OCI-M2 (cell line): ENCODE measurements around the gene TTLL8.

Source experiments
- DNase-seq: peaks from one replicate; lab custom pipeline; 2025; ENCODE audit not compliant: unreplicated experiment; lab: John Stamatoyannopoulos, UW

The TTLL8 gene

GRCh38 chr22:50008151-50009040 lies 49.7 kb downstream of the TTLL8 start:
- DNase-seq: no peak

- no peak for DNase-seq
Observed at GRCh38 chr22:50007057-50007511, 51.0 kb downstream of the TTLL8 start.

DNA sequence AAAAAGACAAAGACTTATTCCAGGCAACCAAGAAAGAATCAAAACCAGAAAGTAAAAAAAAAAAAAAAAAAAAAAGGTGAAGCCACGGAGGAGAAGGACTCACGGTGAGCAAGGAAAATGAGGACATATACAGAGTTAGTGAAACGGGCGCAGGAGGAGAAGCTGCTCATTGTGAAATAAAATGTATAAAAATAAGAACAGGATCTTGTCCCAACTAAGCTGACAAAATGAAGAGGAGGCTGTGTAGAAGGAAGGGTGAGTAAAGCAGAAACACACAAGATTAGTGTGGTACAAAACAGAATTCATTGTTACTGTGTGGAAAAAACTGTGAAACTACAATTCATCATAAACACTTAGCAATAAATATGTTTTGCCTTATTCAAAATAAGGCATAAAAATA lies 53.2 kb downstream of the TTLL8 start:
- no peak for DNase-seq

GRCh38 chr22:50002791-50003190 lies 55.3 kb downstream of the TTLL8 start:
- DNase-seq: no peak

DNA sequence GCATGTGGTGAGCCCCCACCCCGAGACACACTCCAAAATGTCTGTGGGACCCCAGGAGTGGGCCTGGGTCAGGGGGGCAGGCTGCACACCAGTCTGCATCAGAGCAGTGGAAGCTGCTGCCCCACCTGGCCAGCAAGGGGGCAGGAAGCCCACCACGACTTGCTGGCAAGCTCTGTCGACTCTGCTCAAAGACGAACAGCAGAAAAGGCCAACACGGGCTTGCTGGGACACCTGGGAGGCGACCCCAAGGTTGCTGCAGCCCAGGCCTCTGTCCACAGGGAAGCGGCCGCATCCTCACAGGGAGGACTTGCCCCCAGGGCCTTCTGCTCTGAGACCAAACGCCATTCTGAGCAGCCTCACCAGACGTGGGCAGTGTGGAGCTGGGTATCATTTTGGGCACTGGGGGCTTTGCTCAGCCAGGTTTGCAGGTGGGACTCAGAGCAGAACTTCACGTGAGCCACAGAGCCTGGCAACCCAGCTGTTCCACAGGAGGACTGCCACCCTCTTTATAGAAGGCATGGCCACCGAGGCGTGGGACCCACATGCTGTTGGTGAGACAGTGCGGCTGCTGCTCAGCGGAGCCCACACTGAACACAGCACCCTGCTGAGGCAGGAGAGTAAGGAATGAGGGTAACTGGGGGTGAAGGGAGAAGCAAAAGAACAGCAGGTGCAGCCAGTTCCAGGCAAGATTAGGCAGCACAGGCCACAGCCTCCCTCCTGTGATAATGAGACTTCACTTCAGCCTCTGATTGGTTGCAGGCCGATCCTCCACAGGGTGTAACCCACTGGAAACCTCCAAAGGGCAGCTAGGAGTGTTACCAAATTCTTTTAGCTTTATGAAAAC lies 56.5 kb downstream of the TTLL8 start:
- no peak for DNase-seq

- DNase-seq: no peak
Observed at GRCh38 chr22:50000587-50001387, 57.3 kb downstream of the TTLL8 start.

DNA sequence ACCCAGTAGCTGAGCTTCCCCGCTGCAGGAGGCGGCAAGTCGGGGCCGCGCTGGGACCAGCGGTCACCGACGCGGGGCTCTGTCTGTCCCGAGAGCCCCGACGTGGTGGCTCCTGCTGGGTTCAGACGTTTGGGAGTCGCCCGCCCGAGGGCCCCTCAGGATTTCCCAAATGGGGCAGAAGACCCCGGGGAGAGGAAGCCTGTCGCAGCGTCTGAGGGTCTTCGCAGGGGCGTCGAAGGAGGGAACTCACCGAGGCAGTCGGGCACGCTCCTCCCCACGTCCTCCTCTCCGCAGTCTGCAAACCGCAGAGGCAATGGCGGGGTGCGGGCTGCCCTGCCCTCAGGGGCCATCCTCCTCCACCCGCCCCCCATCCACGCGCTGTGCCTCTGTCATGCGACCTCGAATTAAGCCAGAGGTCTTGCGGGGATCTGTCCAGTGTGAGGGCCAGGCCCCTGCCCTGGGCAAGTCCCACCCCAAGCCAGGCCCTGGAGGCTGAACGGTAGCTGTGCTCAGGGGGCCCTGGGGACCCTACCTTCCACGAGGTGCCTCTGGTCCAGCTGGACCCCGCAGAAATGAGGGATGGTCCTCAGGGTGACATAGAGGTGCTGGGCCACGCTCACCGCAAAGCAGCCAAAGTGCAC lies 58.0 kb downstream of the TTLL8 start:
- DNase-seq: no peak

DNA sequence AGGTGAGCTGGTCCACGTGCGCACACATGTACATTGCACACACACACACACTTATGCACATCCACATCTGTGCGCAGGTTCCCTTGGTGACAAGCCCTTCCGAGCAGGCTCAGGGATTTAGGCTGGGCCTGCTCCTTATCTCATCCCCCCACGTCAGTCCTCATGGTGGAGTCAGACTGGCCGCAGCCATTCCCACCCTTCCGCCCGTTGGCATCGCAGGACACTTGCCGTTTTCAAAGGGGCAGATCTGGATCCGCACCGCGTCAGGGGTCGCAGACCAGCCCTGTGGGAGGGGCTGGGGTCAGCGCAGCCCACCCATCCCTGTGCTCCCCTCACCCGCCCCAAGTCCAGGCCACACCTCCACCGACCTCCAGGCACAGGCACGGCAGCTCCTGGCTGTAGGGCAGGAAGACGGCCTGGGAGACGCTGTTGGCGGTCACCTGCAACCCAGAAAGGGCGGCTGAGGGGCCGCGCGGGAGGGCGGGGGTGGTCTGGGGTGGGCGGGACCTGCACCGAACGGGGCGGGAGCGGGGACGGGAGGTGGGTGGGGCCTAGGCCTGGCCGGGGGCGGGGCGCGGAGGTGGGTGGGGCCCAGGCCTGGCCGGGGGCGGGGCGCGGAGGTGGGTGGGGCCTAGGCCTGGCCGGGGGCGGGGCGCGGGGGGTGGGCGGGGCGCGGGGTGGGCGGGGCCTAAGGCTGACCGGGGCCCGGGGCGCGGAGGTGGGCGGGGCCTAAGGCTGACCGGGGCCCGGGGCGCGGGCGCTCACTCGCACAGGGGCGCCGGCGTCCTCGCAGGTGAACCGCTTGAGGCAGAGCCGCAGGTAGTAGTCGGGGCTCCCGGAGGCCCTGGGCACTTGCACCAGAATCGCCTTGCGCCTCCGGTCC lies 58.8 kb downstream of the TTLL8 start:
- DNase-seq: no peak

DNA sequence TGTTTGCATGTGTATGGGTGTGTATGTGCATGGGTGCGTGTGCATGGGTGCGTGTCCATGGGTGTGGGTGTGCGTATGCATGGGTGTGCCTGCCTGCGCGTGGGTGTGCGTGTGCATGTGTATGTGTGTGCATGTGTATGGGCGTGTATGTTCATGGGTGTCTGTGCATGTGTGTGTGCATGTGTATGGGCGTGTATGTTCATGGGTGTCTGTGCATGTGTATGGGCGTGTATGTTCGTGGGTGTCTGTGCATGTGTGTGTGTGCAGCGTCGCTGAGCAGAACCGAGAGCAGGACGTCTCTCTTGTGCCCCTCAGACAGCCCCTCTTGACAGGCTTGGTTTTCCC lies 59.4 kb downstream of the TTLL8 start:
- no peak for DNase-seq

DNA sequence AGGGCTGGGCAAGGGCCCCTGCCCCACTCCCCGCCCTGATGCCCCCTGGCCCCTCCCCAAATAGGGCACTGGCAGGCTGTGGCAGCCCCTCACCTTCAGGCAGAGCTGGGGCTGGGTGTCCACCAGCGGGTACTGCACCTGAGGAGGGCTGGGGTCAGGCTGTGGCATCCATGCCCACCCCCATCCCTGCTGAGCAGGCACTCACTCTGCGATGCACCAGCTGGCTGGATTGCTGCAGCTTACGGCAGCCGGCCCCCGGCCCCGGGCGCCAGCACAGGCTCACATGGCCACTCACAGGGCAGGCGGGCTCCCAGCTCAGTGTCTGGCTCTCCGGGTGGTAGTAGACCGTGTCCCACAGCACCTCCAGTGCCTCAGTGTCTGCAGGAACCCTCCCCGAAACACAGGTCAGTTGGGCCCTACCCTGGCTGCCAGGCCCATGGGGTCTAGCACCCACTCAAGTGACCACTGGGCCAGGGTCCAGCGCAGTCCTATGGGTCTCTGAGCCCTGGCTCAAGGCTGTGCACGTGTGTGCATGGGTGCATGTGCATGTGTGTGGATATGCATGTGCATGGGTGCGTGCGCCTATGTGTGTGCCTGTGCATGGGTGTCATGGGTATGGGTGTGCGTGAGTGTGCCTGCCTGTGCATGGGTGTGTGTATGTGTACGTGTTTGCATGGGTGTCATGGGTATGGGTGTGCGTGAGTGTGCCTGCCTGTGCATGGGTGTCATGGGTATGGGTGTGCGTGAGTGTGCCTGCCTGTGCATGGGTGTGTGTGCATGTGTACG lies 60.0 kb downstream of the TTLL8 start:
- DNase-seq: no peak

- DNase-seq: no peak
Observed at GRCh38 chr22:49997251-49997599, 60.9 kb downstream of the TTLL8 start.

- DNase-seq: no peak
Observed at GRCh38 chr22:49996518-49997250, 61.4 kb downstream of the TTLL8 start.

DNA sequence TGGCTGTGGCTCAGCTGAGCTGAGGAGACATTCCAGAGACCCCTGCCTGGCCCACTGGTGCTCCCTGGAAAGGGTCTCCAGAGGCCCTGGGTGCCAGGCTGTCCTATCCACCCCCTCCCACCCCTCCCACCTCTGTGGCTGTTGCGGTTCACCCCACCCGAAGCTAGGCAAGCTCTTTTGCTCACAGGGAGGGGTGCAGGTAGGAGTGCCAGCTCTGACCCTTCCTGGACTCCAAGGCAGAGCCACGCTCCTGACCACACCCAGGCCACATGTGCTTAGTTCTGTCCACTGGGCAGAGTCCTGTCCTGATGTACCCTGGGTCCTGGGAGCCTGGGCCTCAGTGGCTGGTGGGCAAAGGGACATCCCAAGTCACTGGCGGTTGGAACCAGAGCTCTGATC lies 62.0 kb downstream of the TTLL8 start:
- no peak for DNase-seq

DNA sequence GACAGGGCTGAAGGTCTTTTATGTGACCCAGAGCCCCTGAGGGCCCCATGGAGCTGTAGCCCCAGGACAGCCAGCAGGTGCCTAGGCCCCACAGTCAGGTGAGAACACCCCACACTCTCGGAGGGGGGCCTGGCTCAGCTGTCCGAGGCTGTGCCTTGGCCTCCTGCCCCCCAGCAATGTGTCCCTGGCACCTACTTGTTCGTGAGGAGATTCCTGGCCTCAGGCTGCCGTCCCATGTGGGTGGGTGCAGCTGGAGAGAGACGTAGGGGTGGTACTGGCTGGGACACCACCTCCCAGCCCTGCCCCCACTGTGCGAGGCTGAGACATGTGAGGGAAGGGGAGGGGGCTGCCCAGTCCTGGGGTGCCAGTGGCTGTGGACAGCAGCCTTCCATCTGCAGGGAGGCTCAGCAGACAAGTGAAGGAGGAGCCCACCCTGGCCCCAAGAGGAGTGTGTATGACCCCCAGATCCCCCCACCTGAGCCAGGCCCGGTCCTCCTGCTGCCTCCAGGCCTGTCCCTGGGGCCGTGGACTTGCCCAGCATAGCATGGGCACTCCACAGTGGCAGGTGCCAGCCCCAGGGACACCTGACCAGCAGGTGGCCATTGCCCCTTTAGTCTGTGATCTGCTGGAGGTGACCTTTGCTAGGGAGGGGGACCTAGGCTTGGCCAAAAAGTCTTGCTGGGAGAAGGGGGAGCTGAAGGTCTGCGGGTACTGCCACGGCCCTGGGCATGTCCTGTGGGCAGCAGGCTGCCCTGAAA lies 62.6 kb downstream of the TTLL8 start:
- no peak for DNase-seq

- DNase-seq: no peak
Observed at GRCh38 chr22:49995041-49995360, 63.1 kb downstream of the TTLL8 start.

DNA sequence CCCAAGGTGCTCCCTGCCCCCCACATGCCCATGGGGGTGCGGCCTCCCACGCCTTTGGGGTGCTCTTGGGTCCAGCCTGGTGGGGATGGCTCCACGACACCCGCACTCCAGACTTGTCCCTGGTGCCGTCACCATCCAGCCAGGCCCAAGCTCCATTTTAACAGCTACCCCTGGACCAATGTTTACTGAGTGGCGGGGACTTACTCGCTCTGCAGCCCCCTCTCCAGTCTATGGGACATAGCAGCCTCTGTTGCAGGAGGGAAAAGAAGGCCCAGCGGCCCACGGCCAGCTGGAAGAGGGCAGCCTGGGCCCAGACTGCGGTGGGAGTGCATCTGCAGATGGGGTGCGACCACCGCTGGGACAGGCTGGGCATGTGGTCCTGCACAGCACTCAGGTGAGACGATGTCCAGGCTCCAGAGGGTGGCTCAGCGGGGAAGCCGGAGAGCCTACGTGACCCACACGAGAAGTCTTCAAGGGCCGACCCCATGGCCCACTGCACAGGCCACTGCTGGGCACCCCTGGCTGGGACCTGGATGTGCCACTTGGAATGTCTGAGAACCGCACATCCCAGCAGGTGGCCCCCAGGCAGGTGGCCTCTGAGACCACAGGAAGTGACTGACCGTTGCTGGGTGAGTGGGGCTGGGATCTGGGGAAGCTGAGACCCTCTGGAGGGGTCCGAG lies 63.6 kb downstream of the TTLL8 start:
- no peak for DNase-seq

- DNase-seq: no peak
Observed at GRCh38 chr22:49993649-49994360, 64.3 kb downstream of the TTLL8 start.
